Measurements from ENCODE around the gene FRMD4B. TPM values are rescaled to one million over a fixed set of nuclear protein-coding genes. Genes with fewer than 3 reads are reported as not detected.

Gene FRMD4B
- total RNA-seq, 1 donor from 2014 or later, result 140 TPM

DNA sequence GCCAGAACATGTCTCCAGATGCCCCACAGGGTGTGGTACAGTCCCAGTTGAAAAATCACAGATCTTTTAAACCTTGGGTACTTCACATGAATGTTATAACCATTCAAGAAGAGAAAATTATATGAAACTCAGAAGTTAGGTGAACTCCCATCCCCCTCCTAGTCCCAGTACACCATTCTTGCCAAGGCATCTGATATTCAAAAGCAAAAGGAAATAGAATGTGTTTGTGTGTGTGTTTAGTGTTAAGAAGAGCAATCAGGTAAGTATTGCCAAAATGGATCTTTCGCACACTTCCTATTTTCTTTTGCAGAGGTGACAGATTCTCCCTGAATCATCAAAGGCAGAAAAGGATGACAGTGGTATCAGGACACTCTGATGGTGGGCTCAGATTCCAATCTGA is 219.4 kb downstream of the FRMD4B start:
- Mint-ChIP-seq H3K36me3 (peaks cover 18% of the 10 kb centered on the region), H3K9me3 (no peaks in the 10 kb centered on the region)

DNA sequence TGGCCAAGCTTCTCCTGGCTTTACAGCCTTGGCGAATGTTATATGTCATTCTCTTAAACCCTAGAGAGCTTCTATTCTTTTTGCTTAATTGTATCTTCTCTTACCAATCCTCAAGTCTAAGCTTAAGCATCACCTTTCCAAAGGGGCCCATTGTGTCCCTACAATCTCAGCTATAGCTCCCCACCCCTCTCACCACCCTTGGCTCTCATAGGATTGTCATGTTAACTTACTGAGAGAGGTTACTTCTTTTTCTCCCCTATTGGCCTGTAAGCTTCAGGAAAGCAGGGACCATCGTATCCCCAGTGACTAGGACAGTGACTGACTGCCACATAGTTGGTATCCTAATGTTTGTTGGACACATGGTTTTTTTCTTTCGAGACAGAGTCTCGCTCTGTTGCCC is 220.1 kb downstream of the FRMD4B start:
- H3K9me3 Mint-ChIP-seq, result no peaks in the 10 kb centered on the region
- H3K4me3 Mint-ChIP-seq, result no peak overlapping the region
- no peaks in the 10 kb centered on the region for H3K27me3 Mint-ChIP-seq (ENCODE audit: low read depth)
- no peak for DNase-seq (ENCODE audit: low spot score in 2 of 2, unreplicated experiment in 2 of 2)
- H3K4me1 Mint-ChIP-seq, result peaks cover 16% of the 10 kb centered on the region
- H3K27ac Mint-ChIP-seq, result no peak overlapping the region
- TF ChIP-seq, protein P1, sequence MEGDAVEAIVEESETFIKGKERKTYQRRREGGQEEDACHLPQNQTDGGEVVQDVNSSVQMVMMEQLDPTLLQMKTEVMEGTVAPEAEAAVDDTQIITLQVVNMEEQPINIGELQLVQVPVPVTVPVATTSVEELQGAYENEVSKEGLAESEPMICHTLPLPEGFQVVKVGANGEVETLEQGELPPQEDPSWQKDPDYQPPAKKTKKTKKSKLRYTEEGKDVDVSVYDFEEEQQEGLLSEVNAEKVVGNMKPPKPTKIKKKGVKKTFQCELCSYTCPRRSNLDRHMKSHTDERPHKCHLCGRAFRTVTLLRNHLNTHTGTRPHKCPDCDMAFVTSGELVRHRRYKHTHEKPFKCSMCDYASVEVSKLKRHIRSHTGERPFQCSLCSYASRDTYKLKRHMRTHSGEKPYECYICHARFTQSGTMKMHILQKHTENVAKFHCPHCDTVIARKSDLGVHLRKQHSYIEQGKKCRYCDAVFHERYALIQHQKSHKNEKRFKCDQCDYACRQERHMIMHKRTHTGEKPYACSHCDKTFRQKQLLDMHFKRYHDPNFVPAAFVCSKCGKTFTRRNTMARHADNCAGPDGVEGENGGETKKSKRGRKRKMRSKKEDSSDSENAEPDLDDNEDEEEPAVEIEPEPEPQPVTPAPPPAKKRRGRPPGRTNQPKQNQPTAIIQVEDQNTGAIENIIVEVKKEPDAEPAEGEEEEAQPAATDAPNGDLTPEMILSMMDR (IDR thresholded peaks at IDR 0.05; ENCODE audit: unreplicated experiment), result no peak
- peaks cover 13% of the 10 kb centered on the region for H3K36me3 Mint-ChIP-seq

More for the DNA sequence above, 219.4 kb downstream of the FRMD4B start:
- H3K4me1 Mint-ChIP-seq, result peaks cover 16% of the 10 kb centered on the region
- H3K27me3 Mint-ChIP-seq (ENCODE audit: low read depth), result no peaks in the 10 kb centered on the region
- DNase-seq (ENCODE audit: low spot score in 2 of 2, unreplicated experiment in 2 of 2), result no peak
- H3K27ac Mint-ChIP-seq, result no peak overlapping the region
- TF ChIP-seq, protein P1 (IDR thresholded peaks at IDR 0.05; ENCODE audit: unreplicated experiment), result no peak
- no peak overlapping the region for H3K4me3 Mint-ChIP-seq

GRCh38 chr3:69164296-69164695 is 221.6 kb downstream of the FRMD4B start:
- Mint-ChIP-seq H3K4me3 (no peak overlapping the region), H3K4me1 (peaks cover 16% of the 10 kb centered on the region), H3K36me3 (peaks cover 8% of the 10 kb centered on the region), H3K27me3 (ENCODE audit: low read depth) (no peaks in the 10 kb centered on the region), H3K27ac (peak overlapping the region; percentile 37), H3K9me3 (no peaks in the 10 kb centered on the region)
- TF ChIP-seq, protein P1 (IDR thresholded peaks at IDR 0.05; ENCODE audit: unreplicated experiment), result no peak
- no peak for DNase-seq (ENCODE audit: low spot score in 2 of 2, unreplicated experiment in 2 of 2)

GRCh38 chr3:69162308-69162980 is 223.4 kb downstream of the FRMD4B start:
- Mint-ChIP-seq H3K4me3 (no peak overlapping the region), H3K36me3 (peaks cover 1% of the 10 kb centered on the region), H3K27me3 (ENCODE audit: low read depth) (no peaks in the 10 kb centered on the region), H3K9me3 (no peaks in the 10 kb centered on the region), H3K4me1 (peaks cover 15% of the 10 kb centered on the region), H3K27ac (peak overlapping the region; percentile 76)
- DNase-seq (ENCODE audit: low spot score in 2 of 2, unreplicated experiment in 2 of 2), result no peak
- TF ChIP-seq, protein P1 (IDR thresholded peaks at IDR 0.05; ENCODE audit: unreplicated experiment), result no peak

- Mint-ChIP-seq H3K9me3 (no peaks in the 10 kb centered on the region), H3K36me3 (no peaks in the 10 kb centered on the region)
- no peak for DNase-seq (ENCODE audit: low spot score in 2 of 2, unreplicated experiment in 2 of 2)
Observed at GRCh38 chr3:69161587-69162307, 224.1 kb downstream of the FRMD4B start.

More at GRCh38 chr3:69161587-69162307, 224.1 kb downstream of the FRMD4B start:
- Mint-ChIP-seq H3K27me3 (ENCODE audit: low read depth) (no peaks in the 10 kb centered on the region), H3K27ac (peak overlapping the region; percentile 76), H3K4me3 (no peak overlapping the region), H3K4me1 (peaks cover 13% of the 10 kb centered on the region)
- TF ChIP-seq, protein P1 (IDR thresholded peaks at IDR 0.05; ENCODE audit: unreplicated experiment), result peak; percentile 94

Measured in mesothelial cell of epicardium (in vitro differentiated cells).